Measurements from ENCODE around the gene APOA1.

DNA sequence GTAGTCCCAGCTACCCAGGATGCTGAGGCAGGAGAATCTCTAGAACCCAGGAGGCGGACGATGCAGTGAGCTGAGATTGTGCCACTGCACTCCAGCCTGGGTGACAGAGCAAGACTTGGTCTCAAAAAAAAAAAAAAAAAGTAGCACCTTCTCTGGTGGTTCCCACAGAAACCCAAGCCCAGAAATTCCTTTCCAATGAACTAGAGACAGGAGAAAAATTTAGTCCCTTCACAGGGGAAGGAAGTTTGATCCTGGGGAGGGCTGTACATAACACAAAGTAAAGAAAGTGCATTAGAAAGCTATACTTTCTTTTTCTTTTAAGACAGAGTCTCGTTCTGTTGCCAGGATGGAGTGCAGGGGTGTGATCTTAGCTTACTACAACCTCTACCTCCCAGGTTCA, 25.5 kb upstream of the APOA1 start:
- TF ChIP-seq POLR2A (IDR thresholded peaks at IDR 0.05; ENCODE audit: low read length) (no peak), GATA1 (IDR thresholded peaks at IDR 0.05; ENCODE audit: low read depth, low read length) (no peak)
